GM21367 (cell line): ENCODE data around the gene BIN1.

Experiments used
- ATAC-seq: cut with Tn5 transposase; IDR thresholded peaks from one replicate; pipeline ENCODE4 v1.9.1; 2021; ENCODE audit not compliant: unreplicated experiment

The BIN1 gene

DNA sequence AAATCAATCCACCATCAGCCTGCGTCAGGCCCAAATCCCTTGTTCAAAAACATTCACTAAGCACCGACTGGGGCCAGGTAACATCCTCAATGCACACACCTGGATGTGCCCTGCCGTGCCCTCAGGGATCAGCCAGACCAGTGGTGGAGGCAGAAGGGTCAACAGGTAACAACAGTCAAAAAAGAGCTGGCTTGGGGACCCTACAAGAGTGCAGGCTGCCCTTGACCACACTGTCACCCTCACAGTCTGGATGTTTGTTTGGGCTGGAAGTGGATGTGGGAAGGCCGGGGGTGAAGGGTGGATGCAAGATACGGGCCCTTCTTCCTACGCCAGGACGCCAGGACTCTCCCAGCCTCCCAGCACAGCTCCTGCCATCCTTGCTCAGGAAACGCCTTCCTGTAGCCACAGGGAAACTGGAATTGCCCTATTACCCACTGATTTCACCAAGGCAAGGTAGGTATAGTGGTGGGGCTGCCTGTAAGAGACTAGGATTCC lies 2.7 kb downstream of the BIN1 start:
- ATAC-seq: no peak

DNA sequence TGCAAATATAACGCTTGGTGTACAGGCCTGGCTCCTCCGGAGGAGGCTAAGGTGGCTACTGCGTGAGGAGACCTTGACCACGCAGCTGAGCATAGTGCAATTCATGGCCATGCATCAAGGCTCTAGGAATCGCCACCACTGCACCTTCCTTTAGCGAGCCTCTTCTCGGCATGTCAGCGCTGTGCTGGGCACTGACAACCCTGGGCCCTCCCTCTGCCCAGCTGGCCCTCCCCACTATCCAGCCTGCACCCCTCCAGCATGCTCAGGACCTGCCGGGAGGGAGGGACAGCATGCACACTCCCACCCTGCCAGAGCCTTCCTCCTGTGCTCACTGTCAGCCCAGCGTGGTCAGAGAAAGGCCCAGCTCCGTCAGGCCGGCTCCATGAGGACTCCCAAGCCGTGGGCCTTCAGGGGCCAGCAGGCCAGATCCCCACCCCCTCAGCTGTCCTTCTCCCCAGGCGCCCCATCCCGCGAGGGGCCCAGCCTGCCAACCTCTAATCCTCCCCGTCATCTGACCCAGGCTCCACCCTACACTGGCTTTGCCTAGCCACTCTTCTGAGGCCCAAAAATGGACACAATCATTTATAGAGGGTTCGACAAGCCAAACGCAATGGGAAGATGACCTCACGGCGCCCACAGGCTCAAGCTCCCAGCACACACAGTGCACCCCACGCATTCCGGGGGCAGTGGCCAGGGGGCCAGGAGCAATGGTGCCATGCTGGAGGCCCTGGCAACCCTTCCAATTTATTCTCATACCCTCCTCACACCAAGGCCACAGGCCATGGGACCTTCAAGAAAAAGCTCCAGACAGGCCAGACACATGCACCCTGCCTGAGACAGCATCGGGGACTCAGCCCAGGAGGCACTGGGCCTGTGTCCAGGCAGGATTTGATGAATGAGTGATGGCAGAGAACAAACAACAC lies 3.5 kb downstream of the BIN1 start:
- ATAC-seq: no peak

DNA sequence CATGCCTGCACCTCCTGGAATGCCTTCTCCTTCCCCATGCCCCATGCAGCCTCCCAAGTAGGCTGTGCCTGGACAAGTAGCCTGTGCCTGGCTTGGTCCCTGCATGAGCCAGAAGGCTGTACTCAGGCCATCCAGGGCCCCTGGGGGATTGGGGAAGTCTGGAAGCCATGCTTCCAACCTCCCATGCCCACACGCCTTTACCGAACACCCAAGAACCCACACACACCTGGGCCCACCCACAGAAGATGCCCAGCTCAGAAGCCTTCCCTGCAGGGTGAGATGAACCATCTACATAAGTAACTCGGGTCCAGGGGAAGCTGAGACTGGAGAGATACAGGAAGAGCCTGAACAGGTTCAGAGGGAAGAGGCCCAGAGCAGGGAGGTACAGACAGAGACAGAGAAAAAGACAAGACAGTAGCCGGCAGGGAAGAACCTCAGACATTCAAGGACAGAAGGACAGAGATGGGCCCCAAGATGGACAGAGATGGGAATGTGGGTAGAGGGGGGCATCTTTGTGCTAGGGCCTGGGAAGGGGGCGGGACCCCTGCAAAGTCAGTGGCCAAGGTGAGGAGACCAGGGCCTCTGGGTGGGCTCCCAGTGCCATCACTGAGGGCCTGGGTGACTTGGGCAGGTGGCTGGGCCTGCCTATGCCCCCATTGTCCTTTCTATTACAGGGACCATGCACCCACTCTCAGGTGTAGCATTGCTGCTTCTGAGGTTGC lies 4.3 kb downstream of the BIN1 start:
- ATAC-seq: no peak

DNA sequence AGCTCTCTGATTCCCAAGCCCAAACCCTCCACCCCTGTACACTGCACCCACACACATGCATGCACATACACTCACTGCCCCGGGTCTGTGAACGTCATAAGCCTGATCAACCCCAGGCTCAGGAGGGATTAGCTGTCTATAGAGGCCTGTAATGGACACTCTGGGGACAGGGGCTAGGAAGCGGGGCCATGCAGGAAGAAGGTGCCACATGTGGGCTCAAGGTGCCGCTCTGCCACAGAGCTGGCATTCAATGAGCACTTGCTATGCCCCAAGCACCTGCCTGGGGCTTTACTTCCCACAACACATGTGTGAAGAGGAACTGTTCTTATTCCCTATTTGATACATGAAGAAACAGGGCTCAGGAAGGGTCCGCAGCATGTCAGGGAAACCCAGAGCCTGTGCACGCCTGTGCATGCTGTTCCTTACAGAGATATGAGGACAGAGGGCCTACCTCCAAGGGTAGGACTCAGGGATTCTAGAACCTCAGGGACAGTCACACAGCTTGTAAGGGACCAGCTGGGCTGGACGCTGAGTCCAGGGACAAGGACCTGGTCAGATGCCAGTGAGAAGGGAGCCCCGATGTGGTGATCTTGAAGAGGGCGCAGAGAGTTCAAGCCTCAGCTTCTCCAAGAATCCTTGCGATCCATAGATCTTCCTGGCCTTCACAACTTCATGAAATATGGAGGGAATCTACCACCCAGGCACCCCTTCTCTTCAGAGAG lies 5.0 kb downstream of the BIN1 start:
- ATAC-seq: no peak

DNA sequence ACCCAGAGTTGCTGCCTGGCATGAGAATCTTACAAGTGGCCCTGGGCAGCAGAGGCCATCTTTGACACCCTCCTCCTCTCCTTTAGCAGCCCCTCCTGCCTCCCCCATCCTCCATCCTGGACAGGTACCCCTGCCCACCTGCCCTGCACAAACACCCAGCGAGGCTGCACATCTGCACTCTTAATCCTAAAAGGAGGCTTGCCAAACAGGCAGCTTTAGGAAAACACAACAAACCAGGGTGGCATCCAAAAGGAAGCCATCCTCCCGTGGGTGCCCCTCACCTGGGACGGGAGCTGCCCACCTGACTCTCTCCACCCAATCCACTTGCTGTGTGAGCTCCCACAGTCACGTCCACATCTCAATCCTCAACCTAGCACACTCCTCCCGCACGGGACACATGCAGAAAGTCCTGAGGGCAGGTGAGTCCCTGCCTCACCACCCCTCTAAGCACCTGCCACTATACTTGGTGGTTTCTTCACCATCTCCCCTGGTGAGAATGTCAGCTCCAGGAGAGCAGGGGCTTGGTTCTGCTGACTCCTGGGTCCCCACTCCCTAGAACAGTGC lies 5.8 kb downstream of the BIN1 start:
- ATAC-seq: no peak

DNA sequence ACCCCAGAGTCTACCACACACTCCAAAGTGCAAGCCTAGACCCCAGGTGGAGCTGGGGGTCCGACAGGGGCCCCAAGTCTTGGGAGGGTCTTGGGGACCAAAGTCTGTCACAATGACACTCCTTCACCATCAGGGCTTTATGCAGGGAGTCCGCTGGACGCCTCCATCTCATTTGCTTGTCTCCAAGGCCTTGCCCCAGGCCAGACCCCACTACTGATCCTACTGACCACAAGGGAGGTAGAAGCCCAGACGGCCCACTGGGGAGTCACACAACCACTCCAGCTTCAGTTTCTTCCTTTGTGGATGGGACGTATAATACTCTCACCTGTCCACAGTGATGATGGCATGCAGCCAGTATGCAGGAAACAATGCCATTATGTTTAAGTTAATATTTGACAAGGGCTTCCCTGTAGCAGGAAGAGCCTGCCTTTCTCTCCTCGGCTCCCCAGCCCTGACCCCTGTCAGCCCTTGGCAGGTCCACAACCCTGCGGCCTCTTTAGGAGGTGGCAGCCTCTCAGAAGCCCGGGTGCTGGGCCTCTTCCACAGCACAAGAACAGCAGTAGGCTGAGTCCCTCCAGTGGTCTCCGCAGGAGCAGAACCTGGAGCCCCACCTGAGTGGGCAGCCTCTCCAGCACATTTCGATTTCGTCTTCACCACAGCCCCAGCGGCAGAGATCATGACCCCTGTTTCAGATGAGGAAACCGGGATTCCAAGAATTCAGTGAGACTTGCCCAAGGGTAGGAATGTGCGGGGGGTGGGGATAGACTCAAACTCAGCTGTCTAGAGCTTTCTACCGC lies 6.5 kb downstream of the BIN1 start:
- ATAC-seq: no peak

DNA sequence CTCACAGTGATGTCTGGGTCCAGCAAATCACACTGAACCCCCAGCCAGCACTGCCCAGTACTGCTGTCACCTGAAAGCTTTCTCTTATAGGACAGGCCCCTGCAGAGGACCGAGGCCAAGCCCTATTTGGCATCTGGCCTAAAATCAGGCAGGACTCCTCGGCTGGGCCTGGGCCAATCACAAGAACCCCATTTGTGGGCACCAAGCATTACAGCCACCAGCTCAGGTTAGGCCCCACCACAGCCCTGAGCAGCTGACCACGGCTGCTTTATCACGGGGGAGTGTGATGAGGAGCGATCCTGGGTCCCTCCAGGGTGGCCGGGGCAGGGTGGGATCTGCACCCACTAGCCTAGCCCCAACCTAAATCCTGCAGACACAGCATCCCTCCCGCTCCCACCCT lies 8.2 kb downstream of the BIN1 start:
- no peak for ATAC-seq

DNA sequence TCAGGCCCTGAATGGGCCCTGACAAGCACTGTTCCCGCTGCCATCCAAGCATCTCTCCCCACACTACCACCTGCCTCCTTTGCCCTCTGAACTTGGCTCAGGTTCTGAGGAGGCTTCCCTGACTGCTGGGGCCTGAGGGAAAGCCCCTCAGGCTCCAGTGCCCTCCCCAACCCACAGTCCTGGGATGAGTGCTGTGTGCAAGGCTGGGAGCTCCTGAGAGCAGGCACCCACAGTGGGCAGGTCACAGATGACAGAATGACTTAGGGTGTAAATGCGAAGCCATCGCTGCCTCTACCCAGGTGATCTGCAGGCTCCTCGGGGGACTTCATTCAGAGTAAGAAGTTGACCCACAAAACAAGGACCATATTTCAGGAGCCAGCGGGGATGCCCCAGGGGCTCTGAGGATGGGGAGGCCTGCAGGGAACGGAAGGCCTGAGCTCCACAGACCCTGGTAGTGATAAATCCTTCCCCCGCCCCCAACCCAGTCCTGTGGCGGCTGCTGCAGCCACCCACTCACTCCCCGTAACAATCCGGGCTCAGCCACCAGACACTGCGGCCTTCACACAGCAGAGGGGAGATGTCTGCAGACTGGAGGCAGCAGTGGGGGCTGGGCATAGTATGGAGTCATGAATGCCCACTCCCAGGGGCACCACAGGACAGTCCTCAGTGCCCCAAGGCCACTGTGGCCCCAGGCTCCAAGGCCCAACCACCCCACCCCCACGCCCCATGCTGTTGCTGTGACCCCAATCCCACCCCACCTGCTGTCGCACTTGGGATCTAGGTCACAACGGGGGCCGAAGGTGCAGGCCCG lies 8.9 kb downstream of the BIN1 start:
- no peak for ATAC-seq

DNA sequence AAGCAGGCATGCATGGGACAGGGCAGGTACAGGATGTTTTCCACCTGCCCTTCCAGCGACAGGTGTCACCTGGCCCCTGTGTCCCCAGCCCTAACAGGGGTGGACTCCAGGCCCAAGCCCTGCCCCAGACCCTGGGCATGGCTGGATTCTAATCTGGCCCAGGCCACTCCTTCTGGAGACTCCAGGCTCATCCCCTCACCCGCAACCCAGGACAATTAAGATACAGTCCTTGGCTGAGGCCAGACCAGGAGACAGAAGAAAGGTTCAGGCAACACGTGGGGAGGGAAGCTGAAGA lies 9.5 kb downstream of the BIN1 start:
- no peak for ATAC-seq

DNA sequence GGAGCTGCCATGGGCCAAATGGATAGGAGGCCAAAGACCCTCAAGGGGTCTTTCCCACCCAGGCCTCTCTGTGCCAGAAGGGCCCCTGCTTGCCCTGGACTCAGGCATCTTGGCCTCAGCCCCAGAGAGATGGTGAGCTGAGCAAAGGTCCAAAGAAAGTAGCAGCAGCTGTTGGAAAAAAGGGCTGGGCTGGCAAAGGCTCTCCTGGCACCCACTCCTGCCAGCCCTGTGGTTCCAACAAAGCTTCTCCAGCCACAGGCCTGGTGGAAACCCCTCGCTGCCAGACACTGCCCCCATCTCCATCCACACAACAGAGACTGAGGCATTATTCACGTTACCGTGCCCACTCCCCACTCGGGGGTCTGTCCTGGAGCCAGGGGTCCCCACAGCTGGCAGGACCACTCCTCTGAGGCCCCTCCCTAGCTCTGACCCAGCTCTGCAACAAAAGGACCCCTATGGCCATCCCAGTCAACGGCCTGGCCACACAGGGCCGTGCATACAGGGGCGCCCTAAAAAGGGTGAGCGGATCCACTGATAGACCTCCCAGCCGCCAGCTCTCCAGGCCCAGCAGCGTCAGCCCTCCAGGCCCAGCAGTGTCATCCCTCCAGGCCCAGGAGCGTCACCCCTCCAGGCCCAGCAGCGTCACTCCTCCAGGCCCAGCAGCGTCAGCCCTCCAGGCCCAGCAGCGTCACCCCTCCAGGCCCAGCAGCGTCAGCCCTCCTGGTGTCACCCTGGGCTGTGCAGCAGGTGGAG lies 10.1 kb downstream of the BIN1 start:
- ATAC-seq: no peak

DNA sequence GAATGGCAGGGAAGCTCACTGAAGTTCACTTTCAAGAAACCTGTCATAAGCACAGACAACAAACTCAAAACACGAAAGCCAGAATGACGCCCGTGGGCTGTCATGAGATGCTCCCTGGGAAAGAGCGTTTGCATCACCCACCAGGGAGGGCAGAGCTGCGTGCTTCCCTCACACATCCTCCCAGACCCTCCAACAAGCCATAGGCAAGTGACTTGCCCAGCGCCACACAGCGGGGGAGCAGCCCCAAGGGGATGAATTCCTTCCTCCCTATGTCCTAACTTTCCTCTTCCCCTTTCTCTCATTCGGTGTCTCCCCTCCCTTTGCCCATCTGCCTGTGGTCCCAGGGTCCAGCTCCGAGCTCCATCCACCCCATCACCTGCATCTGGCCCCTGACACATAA lies 10.7 kb downstream of the BIN1 start:
- no peak for ATAC-seq

DNA sequence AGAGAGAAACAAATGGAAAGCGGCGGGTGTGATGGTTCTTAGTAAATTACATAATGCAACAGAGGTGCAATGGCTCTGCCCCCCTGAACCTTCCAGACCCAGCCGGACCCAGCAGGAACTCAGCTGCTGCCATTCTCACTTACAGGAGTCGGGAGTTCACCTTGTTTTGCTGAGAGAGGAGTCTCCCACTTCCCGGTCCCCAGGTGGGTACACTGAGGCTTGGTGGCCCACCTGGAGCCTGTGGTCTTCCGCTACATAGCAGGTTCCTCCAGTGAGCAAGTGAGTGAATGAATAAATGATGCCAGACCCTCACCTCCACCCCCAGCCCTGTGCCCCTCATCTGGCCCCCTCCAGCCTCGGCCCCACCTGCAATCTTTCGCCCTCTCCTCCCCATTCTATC lies 11.2 kb downstream of the BIN1 start:
- no peak for ATAC-seq

DNA sequence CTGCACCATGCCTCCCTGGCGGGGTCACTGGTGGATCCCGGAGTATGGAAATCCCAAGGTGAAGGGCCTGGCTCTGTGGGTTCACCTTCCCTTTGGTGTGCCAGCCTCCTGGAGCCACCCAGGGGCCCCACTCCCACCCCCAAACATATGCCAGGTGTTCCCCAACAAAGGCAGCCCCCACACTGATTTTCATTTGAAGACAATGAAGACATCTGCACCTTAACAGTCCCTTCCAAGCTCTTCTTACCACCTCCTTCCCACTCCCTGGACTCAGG lies 11.7 kb downstream of the BIN1 start:
- no peak for ATAC-seq

DNA sequence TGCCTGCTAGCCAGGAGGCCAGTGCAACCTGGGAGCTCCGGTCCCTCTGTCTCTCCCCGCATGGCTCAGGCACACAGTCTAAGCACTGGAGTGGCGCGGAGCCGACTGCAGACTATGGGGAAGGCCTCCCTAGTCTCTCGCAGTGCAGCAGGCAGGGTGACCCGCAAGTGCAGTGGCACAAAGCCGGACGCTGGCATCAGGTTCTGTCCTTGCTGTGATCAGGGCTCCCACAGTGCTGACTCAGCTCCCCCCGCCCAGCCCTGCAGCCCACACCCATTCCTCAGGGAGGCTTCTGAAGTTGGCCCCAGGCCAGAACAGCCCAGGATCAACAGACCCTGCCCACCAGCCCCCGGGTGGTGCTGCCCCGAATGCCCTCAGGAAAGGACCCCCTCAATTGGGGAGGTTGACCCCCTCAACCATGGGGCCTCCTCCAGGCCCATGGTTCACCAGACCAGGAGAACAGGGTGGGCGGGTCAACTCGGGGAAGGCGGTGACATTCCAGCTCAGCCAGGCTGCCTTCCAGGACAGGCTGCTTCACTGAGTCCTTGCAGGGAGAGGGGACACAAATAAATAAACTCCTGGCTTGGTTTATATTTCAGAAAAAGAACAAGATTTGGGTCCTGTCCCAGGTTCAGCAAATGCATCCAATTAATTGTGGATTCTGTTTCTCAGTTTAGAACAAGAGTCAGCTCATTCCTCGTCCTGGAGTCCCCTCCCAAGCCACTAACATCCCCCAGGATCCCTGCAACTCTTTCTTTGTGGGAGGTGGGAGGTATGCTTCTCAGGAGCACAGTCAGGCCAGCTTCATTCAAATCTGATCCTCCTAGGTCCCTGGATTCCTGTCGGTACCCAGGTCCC lies 12.2 kb downstream of the BIN1 start:
- ATAC-seq: no peak

DNA sequence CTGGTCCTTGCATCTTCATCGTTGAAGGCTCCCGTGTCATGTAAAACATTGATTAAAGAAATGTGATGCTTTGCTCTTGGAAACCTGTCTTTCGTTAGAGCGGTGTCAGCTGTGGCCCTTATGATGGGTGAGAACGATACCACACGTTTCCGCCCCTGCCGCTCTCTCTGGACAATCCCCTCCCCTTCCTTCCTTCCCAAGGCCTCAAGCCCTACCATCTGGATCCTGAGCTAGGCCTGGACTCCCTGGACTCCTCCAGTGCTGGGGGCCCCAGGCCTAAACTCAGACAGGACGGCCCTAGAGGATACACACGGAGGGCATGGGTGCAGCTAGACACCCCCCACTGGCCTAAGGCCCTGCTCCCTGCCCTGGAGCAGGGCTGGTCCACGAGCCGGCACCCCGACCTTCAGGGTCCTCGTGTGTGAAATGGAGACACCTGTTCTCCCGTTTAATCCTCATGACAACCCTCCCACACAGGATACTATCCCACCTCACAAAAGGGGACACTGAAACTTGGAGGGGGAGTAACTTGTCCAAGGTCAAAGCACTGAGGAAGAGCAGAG lies 13.2 kb downstream of the BIN1 start:
- ATAC-seq: no peak

DNA sequence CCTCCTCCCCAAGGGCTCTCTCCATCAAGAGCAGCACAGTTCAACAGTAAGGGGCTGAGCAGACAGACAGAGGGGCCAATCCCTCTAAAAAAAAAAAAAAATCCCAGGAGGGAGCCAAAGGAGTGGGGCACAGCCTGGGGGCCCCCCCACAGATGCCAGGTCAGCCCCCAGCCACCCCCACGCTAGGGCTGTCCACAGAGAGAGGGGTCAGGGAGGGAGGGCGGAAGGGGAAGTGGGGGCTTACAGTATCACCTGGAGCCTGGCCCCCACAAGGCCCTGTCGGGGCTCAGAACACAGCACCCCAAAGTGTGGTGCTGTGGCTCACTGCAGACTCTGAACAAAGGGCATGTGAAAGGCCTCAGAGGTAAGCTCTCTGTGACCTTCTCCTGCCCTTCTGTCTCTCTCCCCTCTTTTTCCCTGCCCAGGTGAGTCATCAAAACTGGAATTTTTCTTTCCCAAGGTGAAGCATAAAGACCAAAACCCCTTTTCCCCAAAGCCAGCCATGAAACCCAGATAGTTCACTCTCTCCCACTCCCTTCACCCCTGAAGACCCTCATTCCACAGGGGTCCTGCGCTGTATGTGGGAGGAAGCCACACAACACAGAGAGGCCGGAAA lies 13.9 kb downstream of the BIN1 start:
- ATAC-seq: no peak

DNA sequence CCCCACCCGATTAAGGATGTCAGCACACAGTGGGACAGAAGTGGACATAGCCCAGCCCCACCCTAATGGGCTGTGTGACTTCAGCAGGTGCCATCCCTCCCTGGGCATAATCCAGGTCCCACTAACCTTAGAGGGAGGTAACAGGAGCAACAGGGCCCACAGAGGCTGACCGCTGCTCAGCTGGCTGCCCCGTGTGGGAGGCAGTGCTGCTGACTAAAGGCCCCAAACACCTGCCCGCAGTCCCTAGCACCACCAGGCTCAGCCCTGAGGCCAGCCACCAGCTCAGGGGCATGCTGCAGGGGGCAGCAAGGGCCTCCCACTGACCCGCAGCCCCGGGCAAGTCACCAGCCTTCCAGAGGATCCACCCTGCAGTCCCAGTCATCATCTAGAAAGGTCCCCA lies 14.6 kb downstream of the BIN1 start:
- no peak for ATAC-seq

DNA sequence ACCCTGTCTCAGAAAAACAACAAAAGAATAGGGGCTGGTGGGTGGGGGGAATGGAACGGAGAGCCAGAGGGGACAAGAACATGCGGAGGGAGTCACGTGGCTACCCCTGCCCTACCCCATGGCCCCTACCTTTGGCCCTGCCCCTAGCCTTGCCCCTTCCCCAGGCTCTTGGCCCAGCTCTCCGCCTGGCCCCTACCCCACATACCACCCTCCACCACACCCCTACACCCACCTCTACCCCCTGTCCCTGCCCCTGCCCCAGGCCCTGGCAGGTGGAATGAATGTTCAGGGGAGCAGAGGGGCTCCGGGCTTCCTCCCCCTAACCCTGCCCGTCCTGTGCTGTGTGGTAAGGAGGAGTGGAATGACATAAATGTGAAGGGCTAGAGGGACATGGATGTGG lies 15.1 kb downstream of the BIN1 start:
- no peak for ATAC-seq
